Fibroblast of pulmonary artery (primary cell): ENCODE measurements around the gene NDUFV2.

Source experiments
- DNase-seq: peaks from one replicate; pipeline ENCODE4 v3.0.0-alpha.2; 2010; ENCODE audit warnings: low read depth
- H3K4me3 ChIP-seq: replicated peaks from 2 replicates; pipeline ENCODE4 v1.5.1; 2011; ENCODE audit warnings: low read depth, mild to moderate bottlenecking, control low read depth, low read length, moderate library complexity
- CTCF ChIP-seq: IDR thresholded peaks from 2 replicates; pipeline ENCODE4 v1.5.1; 2011; ENCODE audit warnings: mild to moderate bottlenecking, control low read depth, low read length, inconsistent platforms; ENCODE audit errors: missing control alignments

Gene NDUFV2

GRCh38 chr18:9065864-9066263, 36.6 kb upstream of the NDUFV2 start:
- TF ChIP-seq CTCF: no peak
- H3K4me3 ChIP-seq: no peak overlapping the region
- DNase-seq: no peak

GRCh38 chr18:9066358-9066757, 36.1 kb upstream of the NDUFV2 start:
- TF ChIP-seq CTCF: no peak
- no peak for DNase-seq
- H3K4me3 ChIP-seq: no peak overlapping the region

- DNase-seq: no peak
- TF ChIP-seq CTCF: no peak
Measured at GRCh38 chr18:9066817-9067306, 35.6 kb upstream of the NDUFV2 start.

GRCh38 chr18:9067823-9068222, 34.7 kb upstream of the NDUFV2 start:
- no peak for TF ChIP-seq CTCF
- DNase-seq: no peak
- H3K4me3 ChIP-seq: no peak overlapping the region

More at GRCh38 chr18:9066817-9067306, 35.6 kb upstream of the NDUFV2 start:
- H3K4me3 ChIP-seq: no peak overlapping the region

DNA sequence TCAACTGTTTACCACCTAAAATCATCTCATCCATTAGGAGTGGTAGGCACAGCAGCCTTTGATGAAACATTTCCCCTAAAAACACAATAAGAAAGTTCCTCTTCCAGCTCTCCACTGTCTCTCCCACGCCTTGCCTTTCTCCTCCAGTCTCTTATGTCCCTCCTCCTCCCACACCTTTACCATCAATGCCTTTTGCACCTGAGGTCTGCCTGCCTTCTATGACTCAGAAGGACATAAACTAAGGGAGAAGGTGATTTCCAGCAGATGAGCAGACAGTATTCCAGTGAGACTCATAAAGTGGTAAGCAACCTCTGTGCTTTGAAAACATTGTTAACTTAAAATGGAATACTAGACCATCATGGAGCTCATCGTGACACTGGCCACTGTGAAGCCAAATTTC, 34.2 kb upstream of the NDUFV2 start:
- no peak for DNase-seq
- TF ChIP-seq CTCF: no peak
- no peak overlapping the region for H3K4me3 ChIP-seq

GRCh38 chr18:9069601-9070000, 32.9 kb upstream of the NDUFV2 start:
- no peak overlapping the region for H3K4me3 ChIP-seq
- no peak for DNase-seq
- TF ChIP-seq CTCF: no peak

DNA sequence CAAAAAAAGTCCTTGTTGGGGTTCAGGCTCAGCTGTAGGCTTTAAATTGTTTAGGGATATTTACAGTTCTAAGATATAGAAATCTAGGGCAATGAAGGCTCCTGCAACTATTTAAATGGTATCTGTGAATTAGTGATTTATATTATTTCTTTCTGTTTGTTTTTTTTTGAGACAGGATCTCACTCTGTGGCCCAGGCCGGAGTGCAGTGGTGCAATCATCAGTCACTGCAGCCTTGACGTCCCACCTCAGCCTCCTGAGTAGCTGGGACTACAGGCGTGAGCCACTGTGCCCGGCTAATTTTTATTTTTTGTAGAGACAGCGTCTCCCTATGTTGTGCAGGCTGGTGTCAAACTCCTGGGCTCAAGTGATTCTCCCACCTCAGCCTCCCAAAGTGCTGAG, 32.3 kb upstream of the NDUFV2 start:
- DNase-seq: no peak
- H3K4me3 ChIP-seq: no peak overlapping the region
- TF ChIP-seq CTCF: no peak
